RWPE1 (cell line): ENCODE data around the gene SOCS6.
A peak's percentile ranks its signal among the peaks of the same experiment; 100 is the strongest.
"Not testable (repeated sequence)": the region's sequence is repeated elsewhere in the genome, so short reads cannot be mapped to it uniquely, and the experiment has no call there.

Source experiments
- CTCF ChIA-PET: fragments of 350-600 bp; sonication (Branson Sonifier 250); formaldehyde crosslinking; extraction: SDS; loops from one replicate; lab custom pipeline; 2021; lab: Yijun Ruan, JAX
- POLR2A ChIA-PET: fragments of 400-600 bp; formaldehyde crosslinking; extraction: SDS; loops from one replicate; lab custom pipeline; 2020; ENCODE audit warnings: antibody characterized with exemption; ENCODE audit not compliant: low non-redundant PET; lab: Yijun Ruan, JAX
- DNase-seq: peaks from one replicate; pipeline ENCODE4 v3.0.0; 2012; ENCODE audit warnings: low spot score
- H3K27ac ChIP-seq: fragments of 450-650 bp; 2 replicates; pipeline ENCODE4 v1.5.1; 2017
- CTCF ChIP-seq: fragments of 450-650 bp; conservative IDR thresholded peaks from 2 replicates; pipeline ENCODE4 v1.5.1; 2017; ENCODE audit warnings: low read depth, mild to moderate bottlenecking

Gene SOCS6

GRCh38 chr18:70349316-70349715 lies 60.5 kb downstream of the SOCS6 start:
- H3K27ac ChIP-seq, result no peak overlapping the region
- POLR2A ChIA-PET, result no interaction called here
- no peak for TF ChIP-seq CTCF
- DNase-seq, result no peak
- CTCF ChIA-PET, result interaction anchor here (0.6 kb wide), 1 partner anchor 85 kb away, joined by 3 read pairs; no protein-coding TSS in a partner anchor

GRCh38 chr18:70354080-70354479 lies 65.2 kb downstream of the SOCS6 start:
- POLR2A ChIA-PET, result no interaction called here
- no peak for TF ChIP-seq CTCF
- CTCF ChIA-PET, result interaction anchor here (0.6 kb wide), 1 partner anchor 354 kb away, joined by 3 read pairs; no protein-coding TSS in a partner anchor
- no peak for DNase-seq
- H3K27ac ChIP-seq, result no peak overlapping the region

GRCh38 chr18:70354771-70355170 lies 65.9 kb downstream of the SOCS6 start:
- no peak overlapping the region for H3K27ac ChIP-seq
- no peak for TF ChIP-seq CTCF
- ChIA-PET CTCF (no interaction called here), POLR2A (no interaction called here)
- DNase-seq, result no peak

GRCh38 chr18:70355620-70356385 lies 67.0 kb downstream of the SOCS6 start:
- CTCF ChIA-PET, result no interaction called here

GRCh38 chr18:70358105-70358406 lies 69.2 kb downstream of the SOCS6 start:
- POLR2A ChIA-PET, result not testable (repeated sequence)
- peak; percentile 45 for DNase-seq
- CTCF ChIA-PET, result interaction anchor here (0.5 kb wide), 1 partner anchor 60 kb away, joined by 3 read pairs; no protein-coding TSS in a partner anchor
- peak overlapping the region; percentile 91 for H3K27ac ChIP-seq

More at GRCh38 chr18:70355620-70356385, 67.0 kb downstream of the SOCS6 start:
- DNase-seq, result no peak
- POLR2A ChIA-PET, result no interaction called here
- TF ChIP-seq CTCF, result no peak
- H3K27ac ChIP-seq, result no peak overlapping the region

- H3K27ac ChIP-seq, result no peak overlapping the region
- CTCF ChIA-PET, result no interaction called here
- POLR2A ChIA-PET, result no interaction called here
- no peak for TF ChIP-seq CTCF
- no peak for DNase-seq
Observed at GRCh38 chr18:70359071-70359470, 70.2 kb downstream of the SOCS6 start.

- no peak for DNase-seq
- ChIA-PET CTCF (interaction anchor here (0.7 kb wide), 1 partner anchor 69 kb away, joined by 4 read pairs; no protein-coding TSS in a partner anchor), POLR2A (no interaction called here)
- no peak overlapping the region for H3K27ac ChIP-seq
- no peak for TF ChIP-seq CTCF
Observed at GRCh38 chr18:70362258-70362657, 73.4 kb downstream of the SOCS6 start.
